Coronary artery (tissue), 2 donors: ENCODE data around the gene TRAPPC5.
A peak's percentile ranks its signal among the peaks of the same experiment; 100 is the strongest.

Experiments used
- DNase-seq: peaks from one replicate; pipeline ENCODE4 v3.0.0-alpha.2; 2017; ENCODE audit warnings: low spot score
- H3K27ac ChIP-seq, 2 donors: fragments of 200-600 bp; sonication (generic); one replicate each; pipeline ENCODE4 v1.5.1; 2016 to 2019
- H3K4me3 ChIP-seq: fragments of 200-600 bp; sonication (generic); 2 replicates; pipeline ENCODE4 v1.5.1; 2016; ENCODE audit warnings: mild to moderate bottlenecking, moderate library complexity
- CTCF ChIP-seq: fragments of 200-600 bp; sonication (generic); IDR thresholded peaks from one replicate; pipeline ENCODE4 v1.5.1; 2019; ENCODE audit warnings: antibody characterized with exemption

The TRAPPC5 gene

GRCh38 chr19:7670150-7670783 is 10.4 kb upstream of the TRAPPC5 start:
- Histone ChIP-seq H3K4me3 (no peak overlapping the region), H3K27ac (no peak overlapping the region)
- no peak for TF ChIP-seq CTCF
- no peak for DNase-seq

- Histone ChIP-seq H3K4me3 (no peak overlapping the region), H3K27ac (no peak overlapping the region)
- DNase-seq = no peak
- no peak for TF ChIP-seq CTCF
Observed at GRCh38 chr19:7670790-7671189, 9.8 kb upstream of the TRAPPC5 start.

- H3K4me3 ChIP-seq = no peak overlapping the region
- no peak for DNase-seq
- no peak overlapping the region for H3K27ac ChIP-seq
- TF ChIP-seq CTCF = no peak
Observed at GRCh38 chr19:7672522-7672921, 8.1 kb upstream of the TRAPPC5 start.

- no peak overlapping the region for H3K4me3 ChIP-seq
- DNase-seq = no peak
- no peak for TF ChIP-seq CTCF
- H3K27ac ChIP-seq = peak overlapping the region in 1 of 2 donors; percentile 36
Observed at GRCh38 chr19:7674010-7675005, 6.3 kb upstream of the TRAPPC5 start.

GRCh38 chr19:7676376-7676775 is 4.3 kb upstream of the TRAPPC5 start:
- TF ChIP-seq CTCF = no peak
- Histone ChIP-seq H3K27ac (no peak overlapping the region), H3K4me3 (peak overlapping the region; percentile 7)
- DNase-seq = no peak

- TF ChIP-seq CTCF = no peak
- no peak for DNase-seq
- Histone ChIP-seq H3K27ac (no peak within 1 kb of the TSS), H3K4me3 (peak within 1 kb of the TSS; percentile 7)
Observed at GRCh38 chr19:7676854-7677253, 3.8 kb upstream of the TRAPPC5 start, which contains the start of gene MCEMP1. MCEMP1 (plus strand) TSS chr19:7677090; CDS start chr19:7677121, 31 bp downstream.
